ENCODE data around the gene CD99.

DNA sequence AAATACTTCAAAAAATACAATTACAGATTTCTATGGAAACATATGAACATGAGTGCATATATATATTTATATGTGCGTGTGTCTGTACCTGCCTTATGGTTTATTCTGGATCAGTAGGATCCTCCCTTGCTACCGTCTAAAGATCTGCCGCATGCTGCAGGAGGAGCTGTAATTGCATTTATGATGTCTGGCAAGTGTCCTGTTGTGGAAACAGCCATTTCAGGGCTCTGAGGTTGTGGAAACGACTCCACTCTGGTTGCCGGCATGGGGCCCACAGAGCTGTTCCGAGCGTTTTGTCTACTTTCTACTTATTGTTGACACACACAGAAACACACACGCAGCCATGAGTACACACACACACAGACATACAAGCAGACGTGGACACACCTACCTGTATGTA, 21.3 kb downstream of the CD99 start:
- TF ChIP-seq, protein P1, sequence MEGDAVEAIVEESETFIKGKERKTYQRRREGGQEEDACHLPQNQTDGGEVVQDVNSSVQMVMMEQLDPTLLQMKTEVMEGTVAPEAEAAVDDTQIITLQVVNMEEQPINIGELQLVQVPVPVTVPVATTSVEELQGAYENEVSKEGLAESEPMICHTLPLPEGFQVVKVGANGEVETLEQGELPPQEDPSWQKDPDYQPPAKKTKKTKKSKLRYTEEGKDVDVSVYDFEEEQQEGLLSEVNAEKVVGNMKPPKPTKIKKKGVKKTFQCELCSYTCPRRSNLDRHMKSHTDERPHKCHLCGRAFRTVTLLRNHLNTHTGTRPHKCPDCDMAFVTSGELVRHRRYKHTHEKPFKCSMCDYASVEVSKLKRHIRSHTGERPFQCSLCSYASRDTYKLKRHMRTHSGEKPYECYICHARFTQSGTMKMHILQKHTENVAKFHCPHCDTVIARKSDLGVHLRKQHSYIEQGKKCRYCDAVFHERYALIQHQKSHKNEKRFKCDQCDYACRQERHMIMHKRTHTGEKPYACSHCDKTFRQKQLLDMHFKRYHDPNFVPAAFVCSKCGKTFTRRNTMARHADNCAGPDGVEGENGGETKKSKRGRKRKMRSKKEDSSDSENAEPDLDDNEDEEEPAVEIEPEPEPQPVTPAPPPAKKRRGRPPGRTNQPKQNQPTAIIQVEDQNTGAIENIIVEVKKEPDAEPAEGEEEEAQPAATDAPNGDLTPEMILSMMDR (IDR thresholded peaks at IDR 0.05; ENCODE audit: low read depth, low read length), result no peak
- TF ChIP-seq EZH2phosphoT487 (IDR thresholded peaks at IDR 0.05; ENCODE audit: low read depth), result no peak

Measured in OCI-LY3 (cell line).